Transverse colon (tissue), 4 donors: ENCODE results near the gene RIMBP2. TPM values are rescaled to one million over a fixed set of nuclear protein-coding genes. Genes with fewer than 3 reads are reported as not detected.

Source experiments
- DNase-seq: peaks from one replicate; pipeline ENCODE4 v3.0.0-alpha.2; 2019
- H3K27ac ChIP-seq, 4 donors: fragments of 200-600 bp; sonication (generic); 2 replicates each; pipeline ENCODE4 v1.5.1; 2016 to 2018; ENCODE audit warnings: inconsistent platforms in 4 of 4
- H3K27me3 ChIP-seq: fragments of 200-600 bp; sonication (generic); 2 replicates; pipeline ENCODE4 v1.5.1; 2017; ENCODE audit warnings: inconsistent platforms
- H3K36me3 ChIP-seq, 4 donors: fragments of 200-600 bp; sonication (generic); 2 replicates each; pipeline ENCODE4 v1.5.1; 2017 to 2019; ENCODE audit warnings: inconsistent platforms in 4 of 4
- H3K4me1 ChIP-seq, 4 donors: fragments of 200-600 bp; sonication (generic); 2 replicates each; pipeline ENCODE4 v1.5.1; 2017 to 2020; ENCODE audit warnings: inconsistent platforms in 4 of 4
- H3K4me3 ChIP-seq, 4 donors: fragments of 200-600 bp; sonication (generic); 1 replicate in 1 of 4; 2 replicates in 3 of 4; pipeline versions ENCODE4 v1.5.1 to v1.6.1; 2017 to 2019; ENCODE audit warnings: inconsistent platforms in 4 of 4
- H3K9me3 ChIP-seq, 2 donors: fragments of 200-600 bp; sonication (generic); 2 replicates each; pipeline ENCODE4 v1.5.1; 2017 to 2019; ENCODE audit warnings: inconsistent platforms in 2 of 2
- EP300 ChIP-seq: sonication (generic); formaldehyde crosslinking; IDR thresholded peaks from one replicate; pipeline ENCODE4 v1.6.1; 2017; ENCODE audit warnings: antibody characterized with exemption, low read depth
- POLR2A ChIP-seq: fragments of 450-650 bp; IDR thresholded peaks from one replicate; pipeline ENCODE4 v1.6.1; 2016; ENCODE audit warnings: antibody characterized with exemption, mild to moderate bottlenecking, moderate library complexity
- POLR2AphosphoS5 ChIP-seq, 3 donors: sonication (generic); formaldehyde crosslinking; IDR thresholded peaks; one replicate each; pipeline ENCODE4 v1.6.1; 2016; ENCODE audit warnings: antibody characterized with exemption in 3 of 3
- WGBS, 2 donors: methylation state at CpG; one replicate each; pipeline ENCODE4 v1.1.5; 2018; ENCODE audit warnings: low coverage in 1 of 2; 5-methylcytosine and 5-hydroxymethylcytosine counted together
- in situ Hi-C, 4 donors: fragments of 200-750 bp; cut with MboI; loops; one replicate each; pipeline versions ENCODE4 v1.15.0 to v1.15.1; 2017; ENCODE audit warnings: low sequenced_read_pairs in 3 of 4, low pct_ligation_motif_present in 1 of 4, low pct_unique_long_range_greater_than_20kb in 1 of 4
- intact Hi-C: fragments of 100-400 bp; cut with DNase I; formaldehyde crosslinking; loops from one replicate; pipeline ENCODE4 v1.15.1; 2023; ENCODE audit warnings: low total_unique reads
- total RNA-seq, 4 donors: library from RNA; depleted of rRNA; stranded (reverse); fragments of >200 nt; gene quantifications; one replicate each; pipeline ENCODE4 v1.1.0, GENCODE V29; 2016
- TF ChIP-seq, protein P1 (sequence below), 5 experiments: fragments of 200-600 bp in 3 of 5; fragments of 450-650 bp in 2 of 5; sonication (generic) in 3 of 5; IDR thresholded peaks; 1 replicate in 2 of 5; 2 replicates in 3 of 5; pipeline ENCODE4 v1.5.1; 2016 to 2017; ENCODE audit warnings: antibody characterized with exemption in 5 of 5, inconsistent platforms in 3 of 5, mild to moderate bottlenecking in 2 of 5, moderate library complexity in 1 of 5

RIMBP2 gene
- total RNA-seq, 4 donors from 2014 or later = 2.9 to 17.3 (median 4.3) TPM

DNA sequence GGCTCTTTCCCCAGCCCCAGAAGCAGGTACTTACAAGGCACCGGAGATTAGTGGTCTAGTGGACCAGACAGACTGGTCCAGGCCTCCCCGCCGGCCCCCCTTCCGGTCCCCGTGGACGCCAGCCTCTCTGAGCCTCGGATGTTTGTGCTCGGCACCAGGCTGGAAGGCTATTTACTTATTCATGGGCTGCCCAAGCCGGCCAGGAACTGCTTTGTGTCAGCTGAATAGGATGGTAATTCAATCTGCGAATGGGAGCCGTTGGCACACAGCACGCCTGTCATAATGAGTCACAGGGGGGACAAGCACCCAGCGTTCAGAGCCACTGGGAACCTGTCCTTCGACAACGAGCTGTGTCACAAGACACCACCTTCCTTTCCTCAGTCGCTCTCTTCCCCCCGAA, 82.3 kb downstream of the RIMBP2 start:
- peak; percentile 46 for DNase-seq
- TF ChIP-seq POLR2AphosphoS5 (IDR thresholded peaks at IDR 0.05) = no peak
- H3K9me3 ChIP-seq = no peaks in the 10 kb centered on the region
- no peak overlapping the region for H3K27ac ChIP-seq
- H3K4me3 ChIP-seq = no peak overlapping the region
- intact Hi-C loops (no loop called here), in situ Hi-C loops (no loop called here)
- H3K4me1 ChIP-seq = peaks cover 0 to 3% (median 1%) of the 10 kb centered on the region in 4 donors
- no peaks in the 10 kb centered on the region for H3K36me3 ChIP-seq
- peaks cover 17% of the 10 kb centered on the region for H3K27me3 ChIP-seq
- WGBS, 2 donors = 20 to 23% methylated on average over 1 to 17 of the region's 17 CpGs

DNA sequence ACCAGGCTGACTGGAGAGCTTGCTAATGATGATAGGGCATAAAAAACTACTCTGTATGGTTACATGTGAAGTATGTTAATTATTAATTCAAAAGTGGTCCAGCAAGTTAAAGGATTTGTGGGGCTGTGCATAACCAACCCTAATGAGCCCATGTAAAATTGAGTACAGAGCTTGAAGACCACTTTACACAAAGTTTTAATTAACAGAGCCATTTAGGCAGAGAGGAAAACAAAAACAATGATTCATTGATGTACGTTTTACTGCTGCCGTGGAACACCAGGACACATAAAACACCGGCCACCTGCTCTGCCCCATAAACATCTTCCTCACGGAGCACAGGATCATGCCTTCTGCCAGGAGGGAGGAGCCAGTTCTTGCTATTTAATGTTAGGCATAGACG, 83.5 kb downstream of the RIMBP2 start:
- peak in 1 of 3 donors; percentile 31 for TF ChIP-seq POLR2AphosphoS5 (IDR thresholded peaks at IDR 0.05)
- TF ChIP-seq EP300 = no peak
- TF ChIP-seq, protein P1, sequence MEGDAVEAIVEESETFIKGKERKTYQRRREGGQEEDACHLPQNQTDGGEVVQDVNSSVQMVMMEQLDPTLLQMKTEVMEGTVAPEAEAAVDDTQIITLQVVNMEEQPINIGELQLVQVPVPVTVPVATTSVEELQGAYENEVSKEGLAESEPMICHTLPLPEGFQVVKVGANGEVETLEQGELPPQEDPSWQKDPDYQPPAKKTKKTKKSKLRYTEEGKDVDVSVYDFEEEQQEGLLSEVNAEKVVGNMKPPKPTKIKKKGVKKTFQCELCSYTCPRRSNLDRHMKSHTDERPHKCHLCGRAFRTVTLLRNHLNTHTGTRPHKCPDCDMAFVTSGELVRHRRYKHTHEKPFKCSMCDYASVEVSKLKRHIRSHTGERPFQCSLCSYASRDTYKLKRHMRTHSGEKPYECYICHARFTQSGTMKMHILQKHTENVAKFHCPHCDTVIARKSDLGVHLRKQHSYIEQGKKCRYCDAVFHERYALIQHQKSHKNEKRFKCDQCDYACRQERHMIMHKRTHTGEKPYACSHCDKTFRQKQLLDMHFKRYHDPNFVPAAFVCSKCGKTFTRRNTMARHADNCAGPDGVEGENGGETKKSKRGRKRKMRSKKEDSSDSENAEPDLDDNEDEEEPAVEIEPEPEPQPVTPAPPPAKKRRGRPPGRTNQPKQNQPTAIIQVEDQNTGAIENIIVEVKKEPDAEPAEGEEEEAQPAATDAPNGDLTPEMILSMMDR (IDR thresholded peaks at IDR 0.05) = no peak
- TF ChIP-seq POLR2A = no peak
- H3K27me3 ChIP-seq = peaks cover 17% of the 10 kb centered on the region
- WGBS, 2 donors = 27 to 35% methylated on average over 5 of the region's 5 CpGs

DNA sequence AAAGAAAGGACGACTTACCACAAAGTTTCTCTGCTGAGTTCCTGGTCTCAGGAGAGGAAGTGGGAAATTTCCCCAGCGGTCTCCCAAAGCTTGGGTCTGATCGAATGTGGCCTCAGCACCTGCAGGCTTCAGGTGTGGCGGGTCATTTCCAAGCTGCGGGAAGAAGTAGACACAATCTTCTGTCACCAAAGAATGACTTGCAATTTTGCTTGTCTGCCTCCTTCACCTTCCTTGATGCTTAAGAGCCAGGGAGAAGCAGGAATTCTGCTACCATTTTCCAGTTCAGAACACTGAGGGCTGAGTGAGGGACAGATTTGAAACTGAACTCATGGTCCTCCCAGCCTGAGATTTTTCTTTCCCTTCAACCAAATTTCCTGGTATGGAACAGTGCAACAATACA, 87.8 kb downstream of the RIMBP2 start:
- WGBS, 2 donors = 78% methylated on average over 5 of the region's 5 CpGs; no CpG with 5 or more reads in 1 of the 2 donors
- H3K27me3 ChIP-seq = peaks cover 6% of the 10 kb centered on the region
- TF ChIP-seq, protein P1 (IDR thresholded peaks at IDR 0.05) = no peak
- TF ChIP-seq POLR2A (no peak), POLR2AphosphoS5 (IDR thresholded peaks at IDR 0.05) (no peak), EP300 (no peak)
- in situ Hi-C loops (no loop called here), intact Hi-C loops (no loop called here)
- H3K9me3 ChIP-seq = no peaks in the 10 kb centered on the region
- H3K4me1 ChIP-seq = peaks cover 0 to 3% (median 0%) of the 10 kb centered on the region in 4 donors
- H3K36me3 ChIP-seq = no peaks in the 10 kb centered on the region
- no peak overlapping the region for H3K27ac ChIP-seq
- no peak for DNase-seq
- H3K4me3 ChIP-seq = no peak overlapping the region

More for the DNA sequence above, 83.5 kb downstream of the RIMBP2 start:
- no peaks in the 10 kb centered on the region for H3K36me3 ChIP-seq
- peak; percentile 39 for DNase-seq
- H3K27ac ChIP-seq = no peak overlapping the region
- in situ Hi-C loops = no loop called here
- peaks cover 0 to 3% (median 1%) of the 10 kb centered on the region in 4 donors for H3K4me1 ChIP-seq
- no peaks in the 10 kb centered on the region for H3K9me3 ChIP-seq
- no peak overlapping the region for H3K4me3 ChIP-seq
- intact Hi-C loops = no loop called here

DNA sequence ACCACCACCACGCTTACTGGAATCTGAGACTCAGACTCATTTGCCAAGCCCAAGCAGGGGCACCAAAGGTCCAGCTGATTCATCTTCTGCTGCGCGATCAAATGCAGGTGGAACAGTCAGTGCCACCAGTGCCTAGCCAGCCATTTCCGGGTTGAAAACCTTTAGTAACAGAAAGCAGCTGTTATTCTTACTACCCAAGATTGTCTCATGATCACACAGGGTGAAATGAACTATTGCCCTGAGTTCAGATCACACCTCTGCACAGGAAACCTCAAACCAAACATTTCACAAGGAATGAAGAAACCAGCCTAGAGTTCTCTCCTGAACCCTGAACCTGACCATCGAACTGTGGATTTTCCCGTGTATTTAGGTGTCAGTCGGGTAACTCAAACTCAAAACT, 88.9 kb downstream of the RIMBP2 start:
- H3K27me3 ChIP-seq = no peaks in the 10 kb centered on the region
- H3K36me3 ChIP-seq = no peaks in the 10 kb centered on the region
- H3K4me3 ChIP-seq = no peak overlapping the region
- H3K27ac ChIP-seq = no peak overlapping the region
- 91 to 100% methylated on average over 1 to 7 of the region's 7 CpGs for WGBS, 2 donors
- in situ Hi-C loops (no loop called here), intact Hi-C loops (no loop called here)
- TF ChIP-seq POLR2A (no peak), EP300 (no peak), POLR2AphosphoS5 (IDR thresholded peaks at IDR 0.05) (no peak)
- TF ChIP-seq, protein P1 (IDR thresholded peaks at IDR 0.05) = no peak
- no peaks in the 10 kb centered on the region for H3K4me1 ChIP-seq
- no peaks in the 10 kb centered on the region for H3K9me3 ChIP-seq
- DNase-seq = no peak

DNA sequence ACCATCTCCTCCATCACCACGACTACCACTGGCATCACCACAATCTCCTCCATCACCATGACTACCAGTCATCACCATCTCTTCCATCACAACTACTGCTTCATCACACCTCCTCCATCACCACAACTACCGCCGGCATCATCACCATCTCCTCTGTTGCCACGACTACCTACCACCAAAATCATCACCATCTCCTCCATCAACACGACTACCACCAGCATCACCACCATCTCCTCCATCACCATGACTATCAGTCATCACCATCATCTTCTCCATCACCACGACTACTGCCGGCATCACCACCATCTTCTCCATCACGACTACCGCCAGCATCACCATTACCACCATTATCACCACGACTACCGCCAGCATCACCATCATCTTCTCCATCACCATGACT, 89.5 kb downstream of the RIMBP2 start:
- intact Hi-C loops = no loop called here
- WGBS, 2 donors = 79% methylated on average over 11 of the region's 11 CpGs
- no peak for DNase-seq

More for the DNA sequence above, 89.5 kb downstream of the RIMBP2 start:
- Histone ChIP-seq H3K4me1 (no peaks in the 10 kb centered on the region), H3K9me3 (no peaks in the 10 kb centered on the region), H3K27me3 (no peaks in the 10 kb centered on the region), H3K27ac (no peak overlapping the region), H3K4me3 (no peak overlapping the region), H3K36me3 (no peaks in the 10 kb centered on the region)
- in situ Hi-C loops = no loop called here
- no peak for TF ChIP-seq POLR2AphosphoS5 (IDR thresholded peaks at IDR 0.05)
- no peak for TF ChIP-seq EP300
- TF ChIP-seq, protein P1 (IDR thresholded peaks at IDR 0.05) = no peak
- TF ChIP-seq POLR2A = no peak
